Cardiac fibroblast (primary cell): ENCODE results near the gene CCDC171.
"Not testable (repeated sequence)": the region's sequence is repeated elsewhere in the genome, so short reads cannot be mapped to it uniquely, and the experiment has no call there.

ENCODE experiments used
- DNase-seq, 2 donors: peaks; one replicate each; pipeline versions ENCODE4 v3.0.0 to v3.0.0-alpha.2; 2010; ENCODE audit warnings: low read depth in 2 of 2
- H3K4me3 ChIP-seq, 2 donors: replicated peaks in 1 of 2; 1 replicate in 1 of 2; 2 replicates in 1 of 2; pipeline ENCODE4 v1.5.1; 2011; ENCODE audit warnings: low read depth in 2 of 2, low read length in 2 of 2, mild to moderate bottlenecking in 2 of 2, moderate library complexity in 1 of 2
- TF ChIP-seq, protein P1 (sequence below): IDR thresholded peaks from one replicate; pipeline ENCODE4 v1.5.1; 2011; ENCODE audit warnings: low read depth, mild to moderate bottlenecking, low read length, inconsistent platforms

The CCDC171 gene

DNA sequence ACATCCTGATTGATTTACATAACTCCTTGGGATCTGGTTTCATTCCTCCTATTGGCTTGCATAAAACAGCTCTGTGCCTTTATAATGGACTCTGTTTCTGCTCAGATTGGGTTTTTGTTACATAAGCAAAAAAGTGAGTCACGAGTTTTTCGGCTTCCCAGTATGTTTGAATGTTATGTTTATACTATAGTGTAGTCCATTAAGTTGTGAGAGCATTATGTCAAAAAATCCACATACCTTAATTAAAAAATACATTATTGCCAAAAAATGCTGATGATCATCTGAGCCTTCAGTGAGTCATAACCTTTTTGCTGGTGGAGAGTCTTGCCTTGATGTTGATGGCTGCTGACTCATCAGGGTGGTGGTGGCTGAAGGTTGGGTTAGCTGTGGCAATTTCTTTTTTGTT lies 144.6 kb downstream of the CCDC171 start:
- DNase-seq = peak; percentile 46 to 80
- TF ChIP-seq, protein P1, sequence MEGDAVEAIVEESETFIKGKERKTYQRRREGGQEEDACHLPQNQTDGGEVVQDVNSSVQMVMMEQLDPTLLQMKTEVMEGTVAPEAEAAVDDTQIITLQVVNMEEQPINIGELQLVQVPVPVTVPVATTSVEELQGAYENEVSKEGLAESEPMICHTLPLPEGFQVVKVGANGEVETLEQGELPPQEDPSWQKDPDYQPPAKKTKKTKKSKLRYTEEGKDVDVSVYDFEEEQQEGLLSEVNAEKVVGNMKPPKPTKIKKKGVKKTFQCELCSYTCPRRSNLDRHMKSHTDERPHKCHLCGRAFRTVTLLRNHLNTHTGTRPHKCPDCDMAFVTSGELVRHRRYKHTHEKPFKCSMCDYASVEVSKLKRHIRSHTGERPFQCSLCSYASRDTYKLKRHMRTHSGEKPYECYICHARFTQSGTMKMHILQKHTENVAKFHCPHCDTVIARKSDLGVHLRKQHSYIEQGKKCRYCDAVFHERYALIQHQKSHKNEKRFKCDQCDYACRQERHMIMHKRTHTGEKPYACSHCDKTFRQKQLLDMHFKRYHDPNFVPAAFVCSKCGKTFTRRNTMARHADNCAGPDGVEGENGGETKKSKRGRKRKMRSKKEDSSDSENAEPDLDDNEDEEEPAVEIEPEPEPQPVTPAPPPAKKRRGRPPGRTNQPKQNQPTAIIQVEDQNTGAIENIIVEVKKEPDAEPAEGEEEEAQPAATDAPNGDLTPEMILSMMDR = no peak
- no peak overlapping the region for H3K4me3 ChIP-seq

DNA sequence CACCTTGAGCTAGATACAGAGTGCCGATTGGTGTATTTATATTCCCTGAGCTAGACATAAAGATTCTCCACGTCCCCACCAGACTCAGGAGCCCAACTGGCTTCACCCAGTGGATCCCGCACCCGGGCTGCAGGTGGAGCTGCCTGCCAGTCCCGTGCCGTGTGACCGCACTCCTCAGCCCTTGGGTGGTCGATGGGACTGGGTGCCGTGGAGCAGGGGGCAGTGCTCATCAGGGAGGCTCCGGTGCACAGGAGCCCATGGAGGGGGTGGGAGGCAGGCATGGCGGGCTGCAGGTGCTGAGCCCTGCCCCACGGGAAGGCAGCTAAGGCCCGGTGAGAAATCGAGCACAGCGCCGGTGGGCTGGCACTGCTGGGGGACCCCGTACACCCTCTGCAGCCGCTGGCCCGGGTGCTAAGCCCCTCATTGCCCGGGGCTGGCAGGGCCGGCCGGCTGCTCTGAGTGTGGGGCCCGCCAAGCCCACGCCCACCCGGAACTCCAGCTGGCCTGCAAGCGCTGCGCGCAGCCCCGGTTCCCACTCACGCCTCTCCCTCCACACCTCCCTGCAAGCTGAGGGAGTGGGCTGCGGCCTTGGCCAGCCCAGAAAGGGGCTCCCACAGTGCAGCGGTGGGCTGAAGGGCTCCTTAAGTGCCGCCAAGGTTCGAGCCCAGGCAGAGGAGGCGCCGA lies 147.2 kb downstream of the CCDC171 start:
- H3K4me3 ChIP-seq, DNase-seq: not testable (repeated sequence)

DNA sequence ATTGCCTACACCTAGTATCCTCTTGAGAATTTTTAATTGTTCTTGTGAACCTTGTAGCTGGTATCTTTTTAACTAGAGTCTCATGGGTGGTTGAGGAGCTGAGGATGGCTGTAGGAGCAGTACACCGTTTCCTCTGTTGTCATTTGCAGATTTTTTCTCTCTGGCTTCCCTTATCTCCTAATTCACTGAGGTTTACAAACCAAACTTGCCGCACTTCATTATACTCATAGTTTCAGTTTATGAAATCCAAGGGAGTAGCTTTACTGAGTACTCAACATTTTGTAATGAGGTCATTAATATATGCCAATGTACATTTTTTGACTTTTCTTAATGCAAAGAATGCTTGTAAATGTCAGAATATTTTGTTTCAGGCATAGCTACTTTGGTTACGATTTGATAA lies 154.2 kb downstream of the CCDC171 start:
- no peak for DNase-seq
- no peak overlapping the region for H3K4me3 ChIP-seq
- TF ChIP-seq, protein P1 = no peak

DNA sequence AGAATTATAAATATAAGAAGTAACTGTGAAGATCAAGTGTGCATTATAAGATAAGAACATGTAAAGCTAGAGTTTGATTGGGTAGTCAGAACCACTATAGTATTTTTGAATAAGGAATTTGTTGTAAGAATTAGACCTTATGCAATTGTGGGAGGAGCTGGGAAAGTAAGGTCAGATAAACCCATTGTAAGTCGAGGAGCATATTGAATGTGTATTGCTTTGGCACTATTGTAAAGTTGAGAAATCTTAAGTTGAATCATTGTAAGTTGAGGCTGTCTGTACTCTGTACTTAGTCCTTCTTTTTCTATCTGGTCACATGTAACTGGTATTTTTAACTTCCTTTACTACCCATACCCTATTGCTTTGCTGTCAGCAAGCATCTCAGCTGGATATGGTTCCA lies 158.7 kb downstream of the CCDC171 start:
- TF ChIP-seq, protein P1 = no peak
- no peak overlapping the region for H3K4me3 ChIP-seq
- DNase-seq = peak; percentile 16 to 51

DNA sequence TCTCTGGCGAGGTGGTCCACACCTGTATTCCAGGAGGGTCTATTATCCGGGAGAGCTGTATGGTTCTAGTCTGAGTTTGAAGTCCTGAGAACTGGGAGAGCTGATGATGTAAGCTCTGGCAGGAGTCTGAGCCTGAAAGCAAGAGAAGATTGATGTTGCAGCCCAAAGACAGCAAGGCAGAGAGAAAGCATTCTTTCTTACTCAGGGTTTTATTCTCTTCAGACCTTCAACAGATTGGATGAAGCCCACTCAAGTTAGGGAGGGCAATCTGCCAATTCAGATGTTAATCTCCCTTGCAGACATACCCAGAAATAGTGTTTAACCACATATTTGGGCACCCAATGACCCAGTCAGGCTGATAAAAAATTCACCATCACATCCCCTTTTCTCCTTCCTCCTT lies 159.1 kb downstream of the CCDC171 start:
- DNase-seq = peak in 1 of 2 donors; percentile 13

DNA sequence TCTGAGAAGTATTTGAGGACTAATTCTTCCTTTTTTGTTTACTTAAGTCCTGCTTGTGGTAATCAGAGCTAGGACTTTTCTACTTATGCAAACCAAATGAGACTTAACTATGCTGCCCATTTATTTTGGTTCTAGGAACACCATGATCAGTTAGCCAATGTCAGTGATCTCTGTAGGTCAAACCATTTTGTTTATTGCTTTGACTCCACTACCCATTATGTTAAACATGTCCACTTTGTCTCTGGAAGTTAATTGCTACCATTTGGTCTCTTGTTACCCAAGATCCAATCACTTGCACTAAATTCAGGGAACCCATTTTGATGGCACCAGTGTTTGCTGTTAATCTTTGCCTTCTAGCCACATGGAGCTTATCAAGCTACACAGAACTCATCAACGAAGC lies 161.9 kb downstream of the CCDC171 start:
- no peak for DNase-seq
- H3K4me3 ChIP-seq = no peak overlapping the region
- TF ChIP-seq, protein P1 = no peak

More for the DNA sequence above, 159.1 kb downstream of the CCDC171 start:
- TF ChIP-seq, protein P1 = no peak
- H3K4me3 ChIP-seq = no peak overlapping the region

DNA sequence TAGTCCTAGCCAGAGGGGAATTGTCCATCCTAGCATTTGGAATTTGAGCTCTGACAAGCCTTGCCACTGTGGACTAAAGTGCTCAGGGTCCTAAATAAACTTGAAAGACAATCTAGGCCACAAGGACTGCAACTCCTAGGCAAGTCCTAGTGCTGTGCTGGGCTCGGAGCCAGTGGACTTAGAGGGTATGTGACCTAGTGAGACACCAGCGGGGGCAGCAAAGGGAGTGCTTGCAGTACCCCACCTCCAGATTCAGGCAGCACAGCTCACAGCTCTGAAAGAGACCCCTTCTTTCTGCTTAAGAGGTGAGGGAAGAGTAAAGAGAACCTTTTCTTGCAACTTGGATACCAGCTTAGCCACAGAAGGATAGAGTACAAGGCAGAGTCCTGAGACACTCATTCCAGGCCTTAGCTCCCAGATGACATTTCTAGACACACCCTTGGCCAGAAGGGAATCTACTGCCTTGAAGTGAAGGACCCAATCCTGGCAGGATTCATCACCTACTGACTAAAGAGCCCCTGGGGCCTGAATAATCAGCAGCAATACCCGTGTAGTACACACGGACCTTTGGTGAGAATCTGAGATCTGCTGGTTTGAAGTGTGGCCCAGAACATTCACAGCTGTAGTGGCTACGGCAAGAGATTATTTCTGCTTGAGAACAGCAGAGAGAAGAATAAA lies 164.6 kb downstream of the CCDC171 start:
- TF ChIP-seq, protein P1 = no peak
- DNase-seq = no peak
- no peak overlapping the region for H3K4me3 ChIP-seq
